ENCODE results near the gene UBN2.
"Not testable (repeated sequence)": the region's sequence is repeated elsewhere in the genome, so short reads cannot be mapped to it uniquely, and the experiment has no call there.

UBN2 gene

DNA sequence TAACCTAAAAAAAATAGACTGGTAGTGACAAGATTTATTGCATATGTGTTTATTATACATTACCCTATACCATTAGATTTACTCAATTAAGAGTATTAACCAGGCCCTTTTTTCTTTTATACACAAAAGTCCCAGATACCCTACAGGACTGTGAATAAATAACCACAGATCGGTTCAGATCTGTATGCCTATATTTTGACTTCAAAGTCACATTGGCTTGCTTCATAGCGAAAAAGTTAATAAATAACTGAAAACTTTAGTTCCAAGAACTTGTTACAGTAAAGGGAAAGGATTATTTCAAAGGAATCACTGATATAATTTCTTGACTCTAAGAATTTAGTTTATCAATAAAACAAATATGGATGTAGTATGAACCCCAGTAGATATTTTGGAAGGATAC, 68.3 kb downstream of the UBN2 start:
- no peak for DNase-seq (ENCODE audit: low spot score)

DNA sequence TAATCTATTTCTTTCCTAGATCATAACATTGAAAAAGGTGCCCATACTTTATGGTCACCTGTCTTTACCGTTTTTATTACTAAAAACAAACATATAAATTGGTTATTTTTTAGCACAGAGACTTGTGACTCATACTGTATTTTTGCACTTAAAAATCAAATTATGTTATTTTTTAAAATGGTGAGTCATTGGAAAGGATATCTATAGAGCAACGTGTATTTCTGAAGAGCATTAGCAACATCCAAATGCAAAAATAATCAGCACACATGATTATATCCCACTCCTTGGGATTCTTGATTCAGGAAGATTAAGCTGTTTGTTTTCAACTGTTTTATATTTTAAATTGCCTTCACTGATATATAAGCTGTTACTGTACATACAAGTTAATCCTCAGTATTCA, 69.4 kb downstream of the UBN2 start:
- DNase-seq (ENCODE audit: low spot score) = no peak

DNA sequence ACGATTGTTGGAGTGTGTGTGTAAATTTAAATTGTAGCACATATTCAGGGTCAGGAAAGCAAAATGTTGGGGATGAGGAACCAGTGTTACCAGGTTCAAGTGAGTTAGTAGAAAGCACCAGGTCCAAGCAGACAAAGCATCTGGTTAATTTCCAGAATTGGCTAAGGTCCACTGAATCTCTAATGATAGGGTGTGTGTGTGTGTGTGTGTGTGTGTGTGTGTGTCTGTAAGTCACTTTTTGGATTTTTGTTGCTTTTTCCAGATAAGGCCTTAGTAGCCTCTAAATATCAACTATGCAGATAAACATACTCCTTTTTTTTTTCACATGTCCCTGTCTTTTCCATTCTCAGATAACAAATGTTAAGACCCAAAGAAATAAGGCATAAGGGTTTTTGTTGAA, 73.5 kb downstream of the UBN2 start:
- no peak for DNase-seq (ENCODE audit: low spot score)

DNA sequence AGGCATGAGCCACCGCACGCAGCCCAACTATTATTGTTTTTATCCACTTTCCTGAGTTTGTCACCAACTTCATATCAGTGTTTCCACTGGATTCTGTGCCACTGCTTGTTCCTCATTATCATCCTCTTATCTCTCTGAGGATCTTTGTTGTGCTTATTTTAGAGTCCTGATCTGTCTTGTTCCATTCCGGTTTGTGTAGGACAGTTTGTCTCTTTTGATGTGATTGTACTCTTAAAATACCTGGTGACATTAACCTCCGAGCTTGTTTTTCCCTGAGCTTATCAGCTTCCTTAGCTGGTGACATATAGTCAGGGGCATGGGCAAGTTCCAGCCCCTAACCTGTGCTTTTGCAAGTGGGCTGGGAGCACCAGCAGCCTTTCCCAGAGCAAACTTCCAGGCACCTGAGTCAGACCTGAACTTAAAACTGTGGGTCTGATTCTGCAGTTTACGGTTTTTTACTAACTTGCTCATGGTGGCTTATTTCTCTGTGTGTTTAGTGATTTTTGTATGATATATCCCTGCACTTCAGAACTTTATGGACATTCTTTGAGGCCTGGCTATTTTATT, 87.0 kb downstream of the UBN2 start:
- DNase-seq (ENCODE audit: low spot score) = no peak

GRCh38 chr7:139321071-139321745, 90.2 kb downstream of the UBN2 start:
- peak; percentile 23 for DNase-seq (ENCODE audit: low spot score)

DNA sequence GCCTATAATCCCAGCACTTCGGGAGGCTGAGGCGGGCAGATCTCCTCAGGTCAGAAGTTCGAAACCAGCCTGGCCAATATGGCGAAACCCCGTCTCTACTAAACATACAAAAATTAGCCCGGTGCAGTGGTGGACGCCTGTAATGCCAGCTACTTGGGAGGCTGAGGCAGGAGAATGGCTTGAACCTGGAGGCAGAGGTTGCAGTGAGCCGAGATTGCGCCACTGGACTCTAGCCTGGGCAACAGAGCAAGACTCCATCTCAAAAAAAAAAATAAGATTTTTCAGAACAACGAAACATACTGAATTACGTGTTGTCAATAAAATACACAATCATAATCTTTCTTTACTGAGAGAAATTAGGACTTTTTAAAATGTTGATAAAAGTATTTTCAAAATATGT, 93.7 kb downstream of the UBN2 start:
- DNase-seq (ENCODE audit: low spot score) = not testable (repeated sequence)

DNA sequence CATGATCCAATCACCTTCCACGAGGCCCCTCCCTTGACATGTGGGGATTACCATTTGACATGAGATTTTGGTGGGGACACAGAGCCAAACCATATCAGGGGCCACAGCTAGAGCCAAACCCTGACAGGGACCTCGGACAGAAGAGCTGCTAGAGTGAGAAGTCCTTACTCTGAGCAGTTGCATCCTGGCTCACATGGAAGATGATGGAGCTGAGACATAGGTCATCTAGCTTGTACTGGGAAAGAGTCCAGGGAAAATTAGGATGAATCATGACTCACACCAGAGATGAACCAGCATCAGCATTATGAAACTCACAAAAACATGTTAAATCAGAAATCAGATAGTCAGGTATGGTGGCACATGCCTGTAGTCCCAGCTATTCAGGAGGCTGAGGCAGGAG, 97.3 kb downstream of the UBN2 start:
- DNase-seq (ENCODE audit: low spot score) = peak; percentile 47

GRCh38 chr7:139329119-139329518, 98.1 kb downstream of the UBN2 start:
- no peak for DNase-seq (ENCODE audit: low spot score)

GRCh38 chr7:139330333-139331030, 99.4 kb downstream of the UBN2 start:
- DNase-seq (ENCODE audit: low spot score) = no peak

- DNase-seq (ENCODE audit: low spot score) = peak; percentile 56
Measured at GRCh38 chr7:139332697-139333359, 101.8 kb downstream of the UBN2 start.

GRCh38 chr7:139333443-139333842, 102.4 kb downstream of the UBN2 start:
- DNase-seq (ENCODE audit: low spot score) = not testable (repeated sequence)

DNA sequence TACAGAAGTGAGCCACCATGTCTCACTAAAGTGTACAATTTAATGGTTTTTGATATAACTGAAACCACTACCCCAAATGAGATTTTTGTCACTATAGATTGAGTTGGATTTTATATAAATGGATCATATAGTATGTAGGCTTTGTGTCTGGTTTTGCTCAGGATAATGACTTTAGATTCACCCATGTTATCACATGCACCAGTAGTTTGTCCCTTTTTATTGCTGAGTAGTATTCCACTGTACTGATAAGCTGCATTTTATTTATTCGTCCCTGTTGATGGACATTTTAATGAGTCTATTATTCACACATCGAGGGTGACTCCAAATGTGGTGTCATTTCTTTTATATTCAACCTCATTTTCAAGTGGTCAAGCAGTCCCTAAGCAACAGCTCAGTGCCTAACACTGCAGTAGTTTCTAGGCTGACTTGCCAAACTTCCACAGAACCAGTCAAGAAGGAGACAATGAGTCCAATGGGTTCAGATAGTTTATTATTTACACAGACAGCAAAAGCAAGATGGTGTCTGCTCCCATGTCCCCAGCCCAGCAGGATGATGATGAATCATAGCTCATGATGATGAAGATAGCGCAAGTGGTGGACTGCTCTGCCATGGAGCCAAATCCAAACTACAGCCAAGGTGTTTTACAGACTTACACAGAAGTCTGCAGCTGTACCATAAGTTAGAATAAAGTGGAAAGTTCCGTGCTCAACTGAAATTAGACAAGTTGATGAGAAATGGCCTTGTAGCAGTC, 103.5 kb downstream of the UBN2 start:
- DNase-seq (ENCODE audit: low spot score) = no peak

- no peak for DNase-seq (ENCODE audit: low spot score)
Measured at GRCh38 chr7:139339025-139339424, 108.0 kb downstream of the UBN2 start.

DNA sequence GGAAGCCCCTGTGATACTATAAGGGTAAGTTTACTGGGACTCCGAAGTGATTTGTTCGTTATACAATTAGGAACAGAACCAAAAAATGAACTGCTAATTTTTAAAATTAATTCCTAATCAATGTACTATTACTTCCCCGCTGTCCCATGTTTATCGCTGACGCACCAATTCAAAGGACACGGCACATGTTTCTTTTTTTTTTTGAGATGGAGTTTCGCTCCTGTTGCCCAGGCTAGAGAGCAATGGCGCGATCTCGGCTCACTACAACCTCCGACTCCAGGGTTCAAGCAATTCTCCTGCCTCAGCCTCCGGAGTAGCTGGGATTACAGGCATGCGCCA, 108.6 kb downstream of the UBN2 start:
- no peak for DNase-seq (ENCODE audit: low spot score)

GRCh38 chr7:139340037-139340807, 109.2 kb downstream of the UBN2 start:
- DNase-seq (ENCODE audit: low spot score) = peak; percentile 99

DNA sequence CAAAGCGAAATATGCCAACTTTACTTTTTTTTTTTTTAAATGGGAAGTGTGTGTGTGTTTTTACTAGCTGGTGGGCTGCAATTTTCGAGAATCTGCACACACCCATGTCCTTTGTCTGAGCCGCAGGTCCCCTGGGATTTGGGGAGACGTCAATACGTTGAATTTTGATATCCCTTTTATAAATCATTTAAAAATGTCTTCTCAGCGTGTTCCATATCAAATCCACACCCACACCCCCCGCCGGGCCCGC, 109.7 kb downstream of the UBN2 start:
- no peak for DNase-seq (ENCODE audit: low spot score)

DNA sequence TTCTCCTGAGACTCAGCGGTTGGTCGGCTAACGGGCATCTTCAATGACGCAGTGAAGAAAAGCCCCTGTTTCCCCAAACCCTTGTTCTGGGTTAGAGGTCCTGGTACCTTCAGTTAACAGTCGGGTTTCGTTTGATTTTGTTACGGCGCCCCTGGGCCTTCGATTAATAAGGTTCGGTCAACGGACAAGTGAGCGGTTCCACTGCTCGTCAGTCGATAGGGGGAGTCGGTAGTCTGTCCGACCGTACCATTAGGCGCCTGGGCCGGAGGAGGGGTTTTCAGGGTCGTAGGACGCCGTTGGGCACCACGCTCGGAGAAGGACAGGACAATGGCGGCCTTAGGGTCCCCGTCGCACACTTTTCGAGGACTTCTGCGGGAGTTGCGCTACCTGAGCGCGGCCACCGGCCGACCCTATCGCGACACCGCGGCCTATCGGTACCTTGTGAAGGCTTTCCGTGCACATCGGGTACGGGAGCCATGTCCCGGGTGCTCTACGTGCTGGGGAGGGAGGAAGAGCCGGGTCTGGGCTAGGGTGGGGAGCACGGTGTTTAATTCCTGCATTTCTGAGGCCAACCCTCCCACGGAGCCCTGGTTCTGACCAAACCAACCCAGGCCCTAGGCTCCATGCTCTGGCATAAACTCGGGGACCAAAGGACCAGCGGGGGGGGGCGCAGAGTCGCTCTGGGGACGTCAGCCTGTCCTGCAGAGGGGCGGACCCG, 110.2 kb downstream of the UBN2 start, which contains the start of gene FMC1:
Gene FMC1, plus strand, starts transcription at position 280 of the 718 bp plus-strand sequence. Its CDS starts 48 bp downstream, at position 328.
- peak; percentile 92 for DNase-seq (ENCODE audit: low spot score)

DNA sequence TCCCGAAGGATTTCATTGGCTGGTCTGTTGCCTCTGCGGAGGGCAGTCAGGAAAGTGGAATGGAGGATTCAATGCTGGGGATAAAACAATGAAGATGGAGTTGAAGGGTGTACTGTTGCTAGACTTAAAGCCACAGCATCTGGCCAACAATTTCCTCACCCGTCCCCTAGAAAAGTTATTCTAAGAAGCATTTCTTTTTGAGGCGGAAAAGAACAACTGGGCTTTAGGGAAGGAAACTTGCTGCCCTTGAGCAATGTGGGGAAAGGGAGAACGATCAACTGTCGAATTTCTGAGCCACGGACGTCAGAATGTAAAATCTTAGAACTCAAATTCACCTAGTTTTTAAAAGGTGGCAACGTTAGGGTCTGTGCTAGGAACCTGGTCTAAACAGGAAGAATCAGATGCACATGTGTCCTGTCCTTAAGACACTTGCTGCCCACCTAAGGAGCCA, 110.8 kb downstream of the UBN2 start:
- DNase-seq (ENCODE audit: low spot score) = peak; percentile 91

- no peak for DNase-seq (ENCODE audit: low spot score)
Measured at GRCh38 chr7:139345042-139345441, 114.0 kb downstream of the UBN2 start.

DNA sequence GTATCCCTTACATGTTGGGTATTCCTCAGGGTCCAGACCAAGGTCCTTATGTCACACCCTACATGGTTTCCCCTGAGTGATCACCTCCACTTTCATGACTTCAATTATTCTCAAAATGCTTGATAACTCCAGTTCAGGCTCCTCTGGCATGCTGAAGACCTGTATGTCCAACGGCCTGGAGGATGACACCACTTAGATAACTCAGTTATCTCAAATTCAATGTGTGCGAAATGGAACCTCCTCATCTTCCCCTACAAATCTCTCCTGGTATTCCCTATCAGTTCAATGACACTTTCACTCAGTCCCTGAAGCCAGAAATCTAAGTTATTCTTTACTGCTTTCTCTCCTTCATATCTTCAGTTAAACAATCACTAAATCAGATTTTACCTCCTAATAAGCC, 120.0 kb downstream of the UBN2 start:
- no peak for DNase-seq (ENCODE audit: low spot score)

DNA sequence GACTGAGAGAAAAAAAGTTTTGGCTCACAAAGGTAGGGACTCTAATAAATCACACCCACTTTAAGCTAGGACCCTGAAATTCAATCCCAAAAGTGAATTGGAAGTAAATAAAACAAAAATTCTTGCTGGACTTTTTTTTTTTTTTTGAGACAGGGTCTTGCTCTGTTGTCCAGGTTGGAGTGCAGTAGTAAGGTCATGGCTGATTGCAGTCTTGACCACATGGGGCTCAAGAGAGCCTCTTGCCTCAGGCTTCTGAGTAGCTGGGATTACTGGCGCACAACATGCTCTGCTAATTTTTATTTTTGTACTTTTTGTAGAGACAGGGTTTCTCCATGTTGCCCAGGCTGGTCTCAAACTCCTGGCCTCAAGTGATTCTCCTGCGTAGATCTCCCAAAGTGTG, 123.7 kb downstream of the UBN2 start:
- no peak for DNase-seq (ENCODE audit: low spot score)

Measured in kidney tubule cell (primary cell).